ENCODE data around the gene STAB1. TPM values are rescaled to one million over a fixed set of nuclear protein-coding genes. Genes with fewer than 3 reads are reported as not detected.

STAB1 gene
- total RNA-seq, 1 donor from 2014 or later, result not detected

DNA sequence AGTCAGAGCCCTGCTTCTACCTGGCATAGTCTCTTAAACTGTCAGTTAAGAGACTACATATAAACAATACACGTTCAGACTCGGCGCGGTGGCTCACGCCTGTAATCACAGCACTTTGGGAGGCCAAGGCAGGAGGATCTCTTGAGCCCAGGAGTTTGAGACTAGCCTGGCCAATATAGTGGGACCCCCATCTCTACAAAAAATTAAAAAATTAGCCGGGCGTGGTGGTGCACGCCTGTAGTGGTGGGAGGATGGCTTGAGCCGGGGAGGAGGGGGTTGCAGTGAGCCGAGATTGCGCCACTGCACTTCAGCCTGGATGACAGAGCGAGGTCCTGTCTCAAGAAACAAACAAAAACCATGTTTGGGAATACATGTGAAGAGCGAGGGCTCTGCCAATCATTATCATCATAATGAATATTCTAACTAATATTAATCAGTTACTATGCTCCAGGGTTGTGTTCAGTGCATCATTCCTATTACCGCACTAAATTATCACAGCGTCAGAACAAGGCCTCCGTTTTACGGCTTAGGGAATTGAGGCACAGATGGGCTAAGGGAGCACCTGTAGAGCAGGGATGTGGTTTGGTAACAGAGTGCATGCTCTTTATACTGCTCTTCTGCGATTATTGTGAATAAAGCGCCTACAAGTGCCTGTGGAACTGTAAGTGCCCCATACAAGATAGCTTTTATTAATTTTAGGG lies 40.4 kb downstream of the STAB1 start:
- Histone ChIP-seq H3K36me3 (no peaks in the 10 kb centered on the region), H3K27ac (no peak overlapping the region), H3K4me2 (peak overlapping the region; percentile 64), H3F3A (ENCODE audit: low read depth) (peaks cover 31% of the 10 kb centered on the region), H2AFZ (replicated peaks) (no peak overlapping the region), H3K4me3 (no peak overlapping the region), H3K27me3 (no peaks in the 10 kb centered on the region), H3K9me3 (ENCODE audit: low read depth) (no peaks in the 10 kb centered on the region), H3K79me2 (ENCODE audit: low read depth) (peaks cover 65% of the 10 kb centered on the region), H3K4me1 (peaks cover 36% of the 10 kb centered on the region), H4K20me1 (ENCODE audit: low read depth) (peaks cover 54% of the 10 kb centered on the region), H3K9ac (no peak overlapping the region)
- no peak for TF ChIP-seq EZH2phosphoT487 (IDR thresholded peaks at IDR 0.05)
- TF ChIP-seq EZH2 (IDR thresholded peaks at IDR 0.05), result no peak
- TF ChIP-seq, protein P1, sequence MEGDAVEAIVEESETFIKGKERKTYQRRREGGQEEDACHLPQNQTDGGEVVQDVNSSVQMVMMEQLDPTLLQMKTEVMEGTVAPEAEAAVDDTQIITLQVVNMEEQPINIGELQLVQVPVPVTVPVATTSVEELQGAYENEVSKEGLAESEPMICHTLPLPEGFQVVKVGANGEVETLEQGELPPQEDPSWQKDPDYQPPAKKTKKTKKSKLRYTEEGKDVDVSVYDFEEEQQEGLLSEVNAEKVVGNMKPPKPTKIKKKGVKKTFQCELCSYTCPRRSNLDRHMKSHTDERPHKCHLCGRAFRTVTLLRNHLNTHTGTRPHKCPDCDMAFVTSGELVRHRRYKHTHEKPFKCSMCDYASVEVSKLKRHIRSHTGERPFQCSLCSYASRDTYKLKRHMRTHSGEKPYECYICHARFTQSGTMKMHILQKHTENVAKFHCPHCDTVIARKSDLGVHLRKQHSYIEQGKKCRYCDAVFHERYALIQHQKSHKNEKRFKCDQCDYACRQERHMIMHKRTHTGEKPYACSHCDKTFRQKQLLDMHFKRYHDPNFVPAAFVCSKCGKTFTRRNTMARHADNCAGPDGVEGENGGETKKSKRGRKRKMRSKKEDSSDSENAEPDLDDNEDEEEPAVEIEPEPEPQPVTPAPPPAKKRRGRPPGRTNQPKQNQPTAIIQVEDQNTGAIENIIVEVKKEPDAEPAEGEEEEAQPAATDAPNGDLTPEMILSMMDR (IDR thresholded peaks at IDR 0.05), result no peak
- H3K9me3 Mint-ChIP-seq, result no peaks in the 10 kb centered on the region
- peaks cover 7% of the 10 kb centered on the region for H3K36me3 Mint-ChIP-seq
- DNase-seq (ENCODE audit: low spot score), result no peak
- no peak overlapping the region for H3K27ac Mint-ChIP-seq
- peaks cover 4% of the 10 kb centered on the region for H3K27me3 Mint-ChIP-seq (ENCODE audit: insufficient read depth, low read depth)
- peak overlapping the region; percentile 98 for H3K4me3 Mint-ChIP-seq
- peaks cover 38% of the 10 kb centered on the region for H3K4me1 Mint-ChIP-seq

DNA sequence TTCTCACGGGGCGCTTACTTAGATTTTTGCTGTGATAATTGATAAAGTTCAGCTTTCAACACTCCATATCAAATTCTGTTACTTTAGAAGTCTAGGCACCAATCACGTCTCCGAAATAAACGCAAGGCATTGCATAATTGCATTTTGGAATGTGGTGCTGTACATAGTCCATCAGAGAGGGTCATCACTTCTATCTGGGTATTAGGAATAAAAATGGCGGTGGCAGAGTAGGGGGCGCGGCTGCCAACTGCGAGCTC lies 40.9 kb downstream of the STAB1 start:
- peaks cover 33% of the 10 kb centered on the region for H3K4me1 ChIP-seq
- no peak overlapping the region for H3K9ac ChIP-seq
- Mint-ChIP-seq H3K27me3 (ENCODE audit: insufficient read depth, low read depth) (peaks cover 4% of the 10 kb centered on the region), H3K4me1 (peaks cover 38% of the 10 kb centered on the region), H3K36me3 (peaks cover 7% of the 10 kb centered on the region), H3K27ac (no peak overlapping the region), H3K4me3 (peak overlapping the region; percentile 98), H3K9me3 (no peaks in the 10 kb centered on the region)
- no peaks in the 10 kb centered on the region for H3K9me3 ChIP-seq (ENCODE audit: low read depth)
- H3F3A ChIP-seq (ENCODE audit: low read depth), result peaks cover 34% of the 10 kb centered on the region
- H3K79me2 ChIP-seq (ENCODE audit: low read depth), result peaks cover 65% of the 10 kb centered on the region
- H4K20me1 ChIP-seq (ENCODE audit: low read depth), result peaks cover 49% of the 10 kb centered on the region
- DNase-seq (ENCODE audit: low spot score), result no peak
- H3K4me2 ChIP-seq, result peak overlapping the region; percentile 64
- no peak overlapping the region for H3K27ac ChIP-seq
- H2AFZ ChIP-seq (replicated peaks), result no peak overlapping the region
- no peak overlapping the region for H3K4me3 ChIP-seq
- no peaks in the 10 kb centered on the region for H3K36me3 ChIP-seq
- H3K27me3 ChIP-seq, result no peaks in the 10 kb centered on the region
- no peak for TF ChIP-seq EZH2phosphoT487 (IDR thresholded peaks at IDR 0.05)

DNA sequence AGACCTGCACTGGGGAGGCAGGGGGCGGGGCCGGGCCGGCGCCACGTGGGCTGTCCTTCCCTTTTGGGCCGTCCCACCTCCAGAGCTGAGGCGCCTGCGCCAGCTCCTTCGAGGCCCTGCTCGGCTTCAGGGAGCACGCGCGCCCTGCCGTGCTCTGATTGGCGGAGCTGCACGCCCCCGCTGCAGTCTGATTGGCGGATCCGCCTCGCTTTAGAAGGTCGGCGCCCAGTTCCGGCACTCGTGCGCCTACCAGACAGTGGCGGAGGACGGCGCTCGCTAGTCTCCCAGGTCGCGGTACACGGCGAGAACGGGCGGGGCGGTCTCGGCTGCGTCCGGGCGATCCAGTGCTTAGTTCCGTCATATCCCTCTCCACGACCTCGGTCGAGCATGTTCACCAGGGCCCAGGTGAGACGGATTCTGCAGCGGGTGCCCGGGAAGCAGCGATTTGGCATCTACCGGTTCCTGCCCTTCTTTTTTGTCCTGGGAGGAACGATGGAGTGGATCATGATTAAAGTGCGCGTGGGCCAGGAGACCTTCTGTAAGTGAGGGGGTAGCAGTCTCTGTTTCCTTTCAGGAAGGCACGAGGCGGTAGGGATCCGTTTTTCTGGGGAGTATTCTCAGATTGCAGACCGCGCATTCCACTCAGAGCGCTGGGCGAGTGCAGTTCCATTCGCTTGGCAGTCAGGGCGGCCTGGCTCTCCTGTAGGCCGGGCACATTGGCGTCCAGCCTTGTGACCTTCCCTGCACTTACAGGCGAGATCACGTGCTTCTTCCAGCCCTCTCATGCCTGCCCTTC lies 41.4 kb downstream of the STAB1 start, which contains the start of gene UQCC5:
Gene UQCC5, plus strand, starts transcription at position 237 of the 796 bp plus-strand sequence. Its CDS starts 151 bp downstream, at position 388.
- peak within 1 kb of the TSS; percentile 70 for H3K9ac ChIP-seq
- H3K36me3 ChIP-seq, result no peaks in the 10 kb centered on the region
- peaks cover 4% of the 10 kb centered on the region for H3K27me3 Mint-ChIP-seq (ENCODE audit: insufficient read depth, low read depth)
- H2AFZ ChIP-seq (replicated peaks), result peak within 1 kb of the TSS; percentile 85
- peak within 1 kb of the TSS; percentile 96 for H3K27ac Mint-ChIP-seq
- H3K4me3 ChIP-seq, result peak within 1 kb of the TSS; percentile 86
- H3K9me3 ChIP-seq (ENCODE audit: low read depth), result no peaks in the 10 kb centered on the region
- H3K79me2 ChIP-seq (ENCODE audit: low read depth), result peaks cover 65% of the 10 kb centered on the region
- H3K36me3 Mint-ChIP-seq, result peaks cover 7% of the 10 kb centered on the region
- H3K27me3 ChIP-seq, result no peaks in the 10 kb centered on the region
- H3K4me3 Mint-ChIP-seq, result peak within 1 kb of the TSS; percentile 98
- H3K27ac ChIP-seq, result peak within 1 kb of the TSS; percentile 69
- TF ChIP-seq EZH2 (IDR thresholded peaks at IDR 0.05), result no peak
- TF ChIP-seq EZH2phosphoT487 (IDR thresholded peaks at IDR 0.05), result no peak
- TF ChIP-seq, protein P1 (IDR thresholded peaks at IDR 0.05), result no peak
- H3K4me1 Mint-ChIP-seq, result peaks cover 38% of the 10 kb centered on the region
- H3K4me1 ChIP-seq, result peaks cover 33% of the 10 kb centered on the region
- peak; percentile 100 for DNase-seq (ENCODE audit: low spot score)
- H3K4me2 ChIP-seq, result peak within 1 kb of the TSS; percentile 94
- no peaks in the 10 kb centered on the region for H3K9me3 Mint-ChIP-seq
- peaks cover 44% of the 10 kb centered on the region for H4K20me1 ChIP-seq (ENCODE audit: low read depth)
- H3F3A ChIP-seq (ENCODE audit: low read depth), result peaks cover 39% of the 10 kb centered on the region

Data from neural progenitor cell (in vitro differentiated cells).